HepG2 (cell line): ENCODE results near the gene SCYGR4. TPM values are rescaled to one million over a fixed set of nuclear protein-coding genes. Genes with fewer than 3 reads are reported as not detected.

Experiments used
- ETV6 ChIP-seq: sonication (generic); formaldehyde crosslinking; conservative IDR thresholded peaks from 2 replicates; pipeline ENCODE4 v1.4.0; 2020; ENCODE audit warnings: missing genetic modification reagents
- GABPB1 ChIP-seq: IDR thresholded peaks from 2 replicates; pipeline ENCODE4 v1.6.1; 2016; ENCODE audit warnings: mild to moderate bottlenecking, missing genetic modification reagents, moderate library complexity, missing compliant biosample characterization
- KDM5A ChIP-seq: fragments of 200-600 bp; sonication (generic); IDR thresholded peaks from 2 replicates; pipeline ENCODE4 v1.7.0; 2018; ENCODE audit warnings: antibody characterized with exemption, mild to moderate bottlenecking, low read length, borderline replicate concordance
- RFXANK ChIP-seq: IDR thresholded peaks from 2 replicates; pipeline ENCODE4 v1.6.1; 2016
- TARDBP ChIP-seq: sonication (generic); formaldehyde crosslinking; IDR thresholded peaks from 2 replicates; pipeline ENCODE4 v1.8.0; 2022; ENCODE audit warnings: mild to moderate bottlenecking, missing genetic modification reagents
- THAP11 ChIP-seq: IDR thresholded peaks from 2 replicates; pipeline ENCODE4 v1.6.1; 2016; ENCODE audit warnings: missing biosample characterization, missing genetic modification reagents
- ZBTB3 ChIP-seq: sonication (generic); formaldehyde crosslinking; IDR thresholded peaks from 2 replicates; pipeline ENCODE4 v1.4.0; 2020; ENCODE audit warnings: low read depth, mild to moderate bottlenecking, moderate library complexity, missing genetic modification reagents, borderline replicate concordance
- ZFP1 ChIP-seq: IDR thresholded peaks from 2 replicates; pipeline ENCODE4 v1.6.1; 2016
- ZNF44 ChIP-seq: sonication (generic); formaldehyde crosslinking; IDR thresholded peaks from 2 replicates; pipeline ENCODE4 v1.5.1; 2020; ENCODE audit warnings: mild to moderate bottlenecking, missing genetic modification reagents
- ZNF543 ChIP-seq: sonication (generic); formaldehyde crosslinking; IDR thresholded peaks from 2 replicates; pipeline ENCODE4 v1.4.0; 2020; ENCODE audit warnings: mild to moderate bottlenecking, missing genetic modification reagents
- ZNF572 ChIP-seq: sonication (generic); formaldehyde crosslinking; IDR thresholded peaks from 2 replicates; pipeline ENCODE4 v1.5.1; 2020; ENCODE audit warnings: mild to moderate bottlenecking, missing genetic modification reagents
- polyA plus RNA-seq, 8 experiments: library from polyadenylated mRNA; depleted of rRNA in 3 of 8; stranded (reverse) in 7 of 8; unstranded in 1 of 8; fragments of >200 nt; fragmentation: Illumina TruSeq in 4 of 8; extraction: Trizol in 4 of 8; gene quantifications; 2 replicates each; pipeline versions ENCODE4 v1.2.1 to v1.2.3, GENCODE V29; 2011 to 2016; ENCODE audit warnings: low read depth in 4 of 8, missing spikeins in 1 of 8, mixed read lengths in 1 of 8; ENCODE audit not compliant: insufficient read depth in 1 of 8
- total RNA-seq, 5 experiments: library from RNA; depleted of rRNA; stranded (reverse); fragments of >200 nt; fragmentation: Illumina TruSeq; extraction: Trizol; gene quantifications; 2 replicates each; pipeline ENCODE4 v1.2.3, GENCODE V29; 2016; ENCODE audit warnings: low read depth in 1 of 5
- TF ChIP-seq, protein P1 (sequence below): IDR thresholded peaks from 2 replicates; pipeline ENCODE4 v1.6.1; 2016
- TF ChIP-seq, protein P2 (sequence below): sonication (generic); formaldehyde crosslinking; IDR thresholded peaks from 2 replicates; pipeline ENCODE4 v1.8.1; 2023; ENCODE audit warnings: mild to moderate bottlenecking, missing genetic modification reagents
- TF ChIP-seq, protein P3 (sequence below): sonication (generic); formaldehyde crosslinking; IDR thresholded peaks from 2 replicates; pipeline ENCODE4 v1.4.0; 2020; ENCODE audit warnings: missing genetic modification reagents, mild to moderate bottlenecking, borderline replicate concordance
- TF ChIP-seq, protein P4 (sequence below): sonication (generic); formaldehyde crosslinking; IDR thresholded peaks from 2 replicates; pipeline ENCODE4 v1.5.0; 2020; ENCODE audit warnings: mild to moderate bottlenecking, missing genetic modification reagents
- TF ChIP-seq, protein P5 (sequence below), 2 experiments: sonication (generic) in 1 of 2; formaldehyde crosslinking in 1 of 2; IDR thresholded peaks; 2 replicates each; pipeline versions ENCODE4 v1.4.0 to v1.6.1; 2016 to 2020; ENCODE audit warnings: borderline replicate concordance in 1 of 2, low read depth in 1 of 2, mild to moderate bottlenecking in 1 of 2, missing genetic modification reagents in 1 of 2

Gene SCYGR4
- total and polyA plus RNA-seq, 2 of the 13 experiments (the other 11 are each of a cell fraction or from before 2014, with no cell fraction given), result not detected

DNA sequence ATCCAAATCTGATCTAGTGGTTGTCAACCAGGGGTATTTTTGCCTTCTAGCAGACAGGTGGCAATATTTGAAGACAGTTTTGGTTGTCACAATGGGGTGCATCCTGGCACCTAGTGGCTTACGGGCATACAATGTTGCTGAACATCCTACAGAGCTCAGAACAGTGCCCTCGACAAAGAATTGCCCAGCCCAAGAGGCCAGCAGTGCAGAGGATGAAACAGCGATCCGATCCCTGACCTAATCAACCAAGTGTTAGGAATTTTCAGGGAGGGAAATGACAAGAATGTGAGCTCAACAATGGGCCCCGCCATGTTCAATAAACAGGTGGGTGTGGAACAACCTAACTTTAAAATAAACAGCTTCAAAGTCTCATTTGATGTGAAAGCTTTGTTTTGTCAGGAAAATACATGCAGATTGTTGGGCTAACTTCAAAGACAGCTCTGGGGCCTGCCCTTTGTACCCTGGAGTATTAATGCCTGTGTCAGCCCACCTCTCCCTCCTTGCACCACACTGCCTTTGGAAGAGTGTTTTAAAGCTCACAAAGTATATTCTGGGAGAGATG lies 26.8 kb downstream of the SCYGR4 start (continued):
- TF ChIP-seq ZNF44 (no peak), ZFP1 (CRISPR knock-in tag) (peak; percentile 84; the same call in 1 of the 2 replicates), ZNF572 (no peak), RFXANK (CRISPR knock-in tag) (no peak), ZNF543 (CRISPR knock-in tag) (no peak), GABPB1 (CRISPR knock-in tag) (no peak), THAP11 (CRISPR knock-in tag) (no peak), ZBTB3 (CRISPR knock-in tag) (0 out of 2 replicates have a peak, but pooled peaks have one; percentile 62), TARDBP (peak; percentile 90), ETV6 (no peak), KDM5A (no peak; the same call in 1 of the 2 replicates)
- TF ChIP-seq, protein P1, sequence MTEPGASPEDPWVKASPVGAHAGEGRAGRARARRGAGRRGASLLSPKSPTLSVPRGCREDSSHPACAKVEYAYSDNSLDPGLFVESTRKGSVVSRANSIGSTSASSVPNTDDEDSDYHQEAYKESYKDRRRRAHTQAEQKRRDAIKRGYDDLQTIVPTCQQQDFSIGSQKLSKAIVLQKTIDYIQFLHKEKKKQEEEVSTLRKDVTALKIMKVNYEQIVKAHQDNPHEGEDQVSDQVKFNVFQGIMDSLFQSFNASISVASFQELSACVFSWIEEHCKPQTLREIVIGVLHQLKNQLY (CRISPR knock-in tag), result no peak
- TF ChIP-seq, protein P2, sequence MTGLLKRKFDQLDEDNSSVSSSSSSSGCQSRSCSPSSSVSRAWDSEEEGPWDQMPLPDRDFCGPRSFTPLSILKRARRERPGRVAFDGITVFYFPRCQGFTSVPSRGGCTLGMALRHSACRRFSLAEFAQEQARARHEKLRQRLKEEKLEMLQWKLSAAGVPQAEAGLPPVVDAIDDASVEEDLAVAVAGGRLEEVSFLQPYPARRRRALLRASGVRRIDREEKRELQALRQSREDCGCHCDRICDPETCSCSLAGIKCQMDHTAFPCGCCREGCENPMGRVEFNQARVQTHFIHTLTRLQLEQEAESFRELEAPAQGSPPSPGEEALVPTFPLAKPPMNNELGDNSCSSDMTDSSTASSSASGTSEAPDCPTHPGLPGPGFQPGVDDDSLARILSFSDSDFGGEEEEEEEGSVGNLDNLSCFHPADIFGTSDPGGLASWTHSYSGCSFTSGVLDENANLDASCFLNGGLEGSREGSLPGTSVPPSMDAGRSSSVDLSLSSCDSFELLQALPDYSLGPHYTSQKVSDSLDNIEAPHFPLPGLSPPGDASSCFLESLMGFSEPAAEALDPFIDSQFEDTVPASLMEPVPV (CRISPR knock-in tag), result peak; percentile 53; the same call in 1 of the 2 replicates
- TF ChIP-seq, protein P3, sequence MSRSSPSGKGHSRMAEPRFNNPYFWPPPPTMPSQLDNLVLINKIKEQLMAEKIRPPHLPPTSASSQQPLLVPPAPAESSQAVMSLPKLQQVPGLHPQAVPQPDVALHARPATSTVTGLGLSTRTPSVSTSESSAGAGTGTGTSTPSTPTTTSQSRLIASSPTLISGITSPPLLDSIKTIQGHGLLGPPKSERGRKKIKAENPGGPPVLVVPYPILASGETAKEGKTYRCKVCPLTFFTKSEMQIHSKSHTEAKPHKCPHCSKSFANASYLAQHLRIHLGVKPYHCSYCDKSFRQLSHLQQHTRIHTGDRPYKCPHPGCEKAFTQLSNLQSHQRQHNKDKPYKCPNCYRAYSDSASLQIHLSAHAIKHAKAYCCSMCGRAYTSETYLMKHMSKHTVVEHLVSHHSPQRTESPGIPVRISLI (CRISPR knock-in tag), result no peak
- TF ChIP-seq, protein P4, sequence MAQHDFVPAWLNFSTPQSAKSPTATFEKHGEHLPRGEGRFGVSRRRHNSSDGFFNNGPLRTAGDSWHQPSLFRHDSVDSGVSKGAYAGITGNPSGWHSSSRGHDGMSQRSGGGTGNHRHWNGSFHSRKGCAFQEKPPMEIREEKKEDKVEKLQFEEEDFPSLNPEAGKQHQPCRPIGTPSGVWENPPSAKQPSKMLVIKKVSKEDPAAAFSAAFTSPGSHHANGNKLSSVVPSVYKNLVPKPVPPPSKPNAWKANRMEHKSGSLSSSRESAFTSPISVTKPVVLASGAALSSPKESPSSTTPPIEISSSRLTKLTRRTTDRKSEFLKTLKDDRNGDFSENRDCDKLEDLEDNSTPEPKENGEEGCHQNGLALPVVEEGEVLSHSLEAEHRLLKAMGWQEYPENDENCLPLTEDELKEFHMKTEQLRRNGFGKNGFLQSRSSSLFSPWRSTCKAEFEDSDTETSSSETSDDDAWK (CRISPR knock-in tag), result no peak
- TF ChIP-seq, protein P5, sequence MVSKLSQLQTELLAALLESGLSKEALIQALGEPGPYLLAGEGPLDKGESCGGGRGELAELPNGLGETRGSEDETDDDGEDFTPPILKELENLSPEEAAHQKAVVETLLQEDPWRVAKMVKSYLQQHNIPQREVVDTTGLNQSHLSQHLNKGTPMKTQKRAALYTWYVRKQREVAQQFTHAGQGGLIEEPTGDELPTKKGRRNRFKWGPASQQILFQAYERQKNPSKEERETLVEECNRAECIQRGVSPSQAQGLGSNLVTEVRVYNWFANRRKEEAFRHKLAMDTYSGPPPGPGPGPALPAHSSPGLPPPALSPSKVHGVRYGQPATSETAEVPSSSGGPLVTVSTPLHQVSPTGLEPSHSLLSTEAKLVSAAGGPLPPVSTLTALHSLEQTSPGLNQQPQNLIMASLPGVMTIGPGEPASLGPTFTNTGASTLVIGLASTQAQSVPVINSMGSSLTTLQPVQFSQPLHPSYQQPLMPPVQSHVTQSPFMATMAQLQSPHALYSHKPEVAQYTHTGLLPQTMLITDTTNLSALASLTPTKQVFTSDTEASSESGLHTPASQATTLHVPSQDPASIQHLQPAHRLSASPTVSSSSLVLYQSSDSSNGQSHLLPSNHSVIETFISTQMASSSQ (IDR thresholded peaks at IDR 0.05; ENCODE audit: low read depth), result peak; percentile 71; the same call in 1 of the 2 replicates
- TF ChIP-seq, protein P5 (CRISPR knock-in tag; IDR thresholded peaks at IDR 0.05; ENCODE audit: borderline replicate concordance), result peak; percentile 58; the same call in 1 of the 2 replicates
